Psoas muscle (tissue), 8 donors: ENCODE measurements around the gene PGBD4. TPM values are rescaled to one million over a fixed set of nuclear protein-coding genes. Genes with fewer than 3 reads are reported as not detected.

Experiments
- ATAC-seq, 4 donors: fragments of 200-7000 bp; cut with Tn5 transposase; one replicate each; pipeline ENCODE4 v1.9.1; 2020; ENCODE audit warnings: moderate library complexity in 3 of 4, mild to moderate bottlenecking in 2 of 4
- DNase-seq, 2 donors: peaks; one replicate each; pipeline ENCODE4 v3.0.0-alpha.2; 2020
- H3K27ac ChIP-seq: fragments of 200-600 bp; one replicate; pipeline ENCODE4 v1.8.0; 2022
- H3K27me3 ChIP-seq, 3 donors: fragments of 200-600 bp in 1 of 3; one replicate each; pipeline versions ENCODE4 v1.6.1 to v1.8.0; 2013 to 2022; ENCODE audit warnings: low read length in 2 of 3, mild to moderate bottlenecking in 2 of 3, moderate library complexity in 1 of 3; ENCODE audit not compliant: insufficient read depth in 3 of 3
- H3K36me3 ChIP-seq, 2 donors: fragments of 200-600 bp in 1 of 2; one replicate each; pipeline versions ENCODE4 v1.6.1 to v1.8.0; 2013 to 2022; ENCODE audit warnings: low read depth in 1 of 2, mild to moderate bottlenecking in 1 of 2, moderate library complexity in 1 of 2; ENCODE audit not compliant: insufficient read depth in 1 of 2
- H3K4me1 ChIP-seq: fragments of 200-600 bp; one replicate; pipeline ENCODE4 v1.8.0; 2022
- H3K4me3 ChIP-seq: fragments of 200-600 bp; one replicate; pipeline ENCODE4 v1.8.0; 2022; ENCODE audit warnings: mild to moderate bottlenecking
- H3K9me3 ChIP-seq: fragments of 200-600 bp; one replicate; pipeline ENCODE4 v1.8.0; 2022
- WGBS, 3 donors: extraction: QIAGEN DNeasy Blood & Tissue Kit; methylation state at CpG; one replicate each; pipeline versions ENCODE4 v1.1.6 to v1.1.7; 2013; 5-methylcytosine and 5-hydroxymethylcytosine counted together
- intact Hi-C, 2 donors: fragments of 100-400 bp; cut with DNase I; formaldehyde crosslinking; loops; one replicate each; pipeline versions ENCODE4 v1.11.0 to v1.14.2; 2022
- polyA plus RNA-seq, 3 donors: library from polyadenylated mRNA; stranded (reverse); fragments of 200-250 nt; gene quantifications; one replicate each; pipeline ENCODE4 v1.2.3, GENCODE V29; 2013
- total RNA-seq, 4 donors: library from RNA; stranded (reverse); fragmentation: NEBNext Ultra II Directional in 2 of 4; extraction: Animal tissue kit (Norgen Biotek cat#: 25700) in 2 of 4; gene quantifications; one replicate each; pipeline versions ENCODE4 v1.2.1 to v1.2.4, GENCODE V29; 2021 to 2023
- TF ChIP-seq, protein P1 (sequence below): fragments of 200-600 bp; IDR thresholded peaks from one replicate; pipeline ENCODE4 v1.8.0; 2022; ENCODE audit warnings: antibody characterized with exemption
- donor health status: healthy with polysubstance abuse.
- donor health status: DM: no; HTN: no; CAD: no; lungs with moderate emphysema.
- donor health status: Bipolar disorder and iron deficiency.
- donor health status: healthy.
- donor health status: DM: yes; HTN: yes; CAD: no.
- donor health status: DM: no; HTN: no; CAD: no.
- donor health status: DM: no; HTN: no; CAD: no.
- donor health status: DM: yes; HTN: yes; CAD: no.

The PGBD4 gene
- total and polyA plus RNA-seq, 7 donors: 0.70 to 5.0 (median 1.4) TPM

GRCh38 chr15:34085746-34086145, 16.1 kb upstream of the PGBD4 start:
- peaks cover 7% of the 10 kb centered on the region for H3K4me1 ChIP-seq
- intact Hi-C loops: no loop called here
- no peak overlapping the region for H3K27ac ChIP-seq
- no peak for ATAC-seq
- H3K9me3 ChIP-seq: no peaks in the 10 kb centered on the region
- DNase-seq: no peak
- no peaks in the 10 kb centered on the region for H3K27me3 ChIP-seq
- peaks cover 4 to 77% of the 10 kb centered on the region in 2 donors for H3K36me3 ChIP-seq
- WGBS, 3 donors: 42 to 68% (median 57%) methylated on average over 2 of the region's 2 CpGs
- TF ChIP-seq, protein P1, sequence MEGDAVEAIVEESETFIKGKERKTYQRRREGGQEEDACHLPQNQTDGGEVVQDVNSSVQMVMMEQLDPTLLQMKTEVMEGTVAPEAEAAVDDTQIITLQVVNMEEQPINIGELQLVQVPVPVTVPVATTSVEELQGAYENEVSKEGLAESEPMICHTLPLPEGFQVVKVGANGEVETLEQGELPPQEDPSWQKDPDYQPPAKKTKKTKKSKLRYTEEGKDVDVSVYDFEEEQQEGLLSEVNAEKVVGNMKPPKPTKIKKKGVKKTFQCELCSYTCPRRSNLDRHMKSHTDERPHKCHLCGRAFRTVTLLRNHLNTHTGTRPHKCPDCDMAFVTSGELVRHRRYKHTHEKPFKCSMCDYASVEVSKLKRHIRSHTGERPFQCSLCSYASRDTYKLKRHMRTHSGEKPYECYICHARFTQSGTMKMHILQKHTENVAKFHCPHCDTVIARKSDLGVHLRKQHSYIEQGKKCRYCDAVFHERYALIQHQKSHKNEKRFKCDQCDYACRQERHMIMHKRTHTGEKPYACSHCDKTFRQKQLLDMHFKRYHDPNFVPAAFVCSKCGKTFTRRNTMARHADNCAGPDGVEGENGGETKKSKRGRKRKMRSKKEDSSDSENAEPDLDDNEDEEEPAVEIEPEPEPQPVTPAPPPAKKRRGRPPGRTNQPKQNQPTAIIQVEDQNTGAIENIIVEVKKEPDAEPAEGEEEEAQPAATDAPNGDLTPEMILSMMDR: no peak
- no peak overlapping the region for H3K4me3 ChIP-seq

DNA sequence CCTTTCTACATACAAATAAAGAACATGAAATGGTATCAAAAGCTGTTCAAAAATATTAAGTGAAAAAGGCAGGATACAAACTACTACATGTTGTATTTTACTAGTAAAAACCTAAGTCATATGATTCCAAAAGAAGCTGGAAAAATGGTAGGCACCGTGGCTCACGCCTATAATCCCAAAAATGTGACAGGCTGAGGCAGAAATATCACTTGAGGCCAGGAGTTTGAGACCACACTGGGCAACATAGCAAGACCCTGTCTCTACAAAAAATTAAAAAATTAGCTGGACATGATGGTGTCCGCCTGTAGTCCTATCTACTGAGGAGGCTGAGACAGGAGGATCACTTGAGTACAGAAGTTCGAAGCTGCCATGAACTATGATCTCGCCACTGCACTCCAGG, 2.0 kb upstream of the PGBD4 start:
- peak overlapping the region; percentile 93 for H3K4me3 ChIP-seq
- H3K9me3 ChIP-seq: no peaks in the 10 kb centered on the region
- peaks cover 32% of the 10 kb centered on the region for H3K4me1 ChIP-seq
- no peaks in the 10 kb centered on the region for H3K27me3 ChIP-seq
- DNase-seq (no peak), ATAC-seq (no peak)
- no peak overlapping the region for H3K27ac ChIP-seq
- H3K36me3 ChIP-seq: peaks cover 3 to 10% of the 10 kb centered on the region in 2 donors
- TF ChIP-seq, protein P1: no peak
- 94 to 98% (median 96%) methylated on average over 5 of the region's 5 CpGs for WGBS, 3 donors
- intact Hi-C loops: loop anchor here (2.0 to 5.0 kb wide), 4 partner anchors 38 to 242 kb away; partner anchors contain the start of genes EMC4 (in 1 of the 2), NOP10 (in 1 of the 2) and NUTM1 (in 1 of the 2)

DNA sequence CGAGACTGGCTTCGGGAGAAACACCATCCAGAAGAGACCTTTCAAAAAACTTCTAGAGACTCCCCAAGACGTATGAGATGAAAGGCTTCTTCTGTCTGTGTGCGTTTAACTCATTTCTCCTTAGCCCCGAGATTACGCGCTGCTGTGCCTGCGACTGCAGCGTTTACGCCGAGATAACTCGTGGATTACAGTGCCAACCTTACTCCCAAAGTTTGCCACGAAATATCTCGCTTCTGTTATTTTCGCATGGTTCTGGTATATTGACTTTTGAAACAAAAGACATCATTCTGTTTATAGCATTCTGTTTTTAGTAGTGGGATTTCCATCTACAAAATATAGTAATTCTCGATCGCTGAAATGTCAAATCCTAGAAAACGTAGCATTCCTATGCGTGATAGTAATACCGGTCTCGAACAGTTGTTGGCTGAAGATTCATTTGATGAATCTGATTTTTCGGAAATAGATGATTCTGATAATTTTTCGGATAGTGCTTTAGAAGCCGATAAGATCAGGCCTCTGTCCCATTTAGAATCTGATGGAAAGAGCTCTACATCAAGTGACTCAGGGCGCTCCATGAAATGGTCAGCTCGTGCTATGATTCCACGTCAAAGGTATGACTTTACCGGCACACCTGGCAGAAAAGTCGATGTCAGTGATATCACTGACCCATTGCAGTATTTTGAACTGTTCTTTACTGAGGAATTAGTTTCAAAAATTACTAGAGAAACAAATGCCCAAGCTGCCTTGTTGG, 467 bp downstream of the PGBD4 start:
- no peak for DNase-seq
- H3K4me1 ChIP-seq: peaks cover 32% of the 10 kb centered on the region
- intact Hi-C loops: loop anchor here in 1 of 2 donors (5.0 kb wide), 2 partner anchors 40 to 240 kb away; partner anchors contain the start of genes NOP10 and NUTM1
- H3K4me3 ChIP-seq: peak overlapping the region; percentile 93
- H3K27me3 ChIP-seq: no peaks in the 10 kb centered on the region
- peak overlapping the region; percentile 93 for H3K27ac ChIP-seq
- TF ChIP-seq, protein P1: no peak
- H3K9me3 ChIP-seq: no peaks in the 10 kb centered on the region
- no peaks in the 10 kb centered on the region for H3K36me3 ChIP-seq
- peak; percentile 52 to 58 (median 54) for ATAC-seq
- 18 to 19% (median 18%) methylated on average over 29 of the region's 29 CpGs for WGBS, 3 donors

- TF ChIP-seq, protein P1: no peak
- ATAC-seq (no peak), DNase-seq (no peak)
- Histone ChIP-seq H3K9me3 (no peaks in the 10 kb centered on the region), H3K36me3 (no peaks in the 10 kb centered on the region), H3K4me1 (peaks cover 10% of the 10 kb centered on the region), H3K27me3 (no peaks in the 10 kb centered on the region), H3K27ac (no peak overlapping the region), H3K4me3 (no peak overlapping the region)
- WGBS, 3 donors: 83 to 95% (median 94%) methylated on average over 1 of the region's 1 CpG
- intact Hi-C loops: no loop called here
These were observed 4.5 kb downstream of the PGBD4 start for GRCh38 chr15:34106423-34106822.
